ENCODE data around the gene GOLM1.

- TF ChIP-seq CTCF (IDR thresholded peaks at IDR 0.05) (no peak), POLR2A (IDR thresholded peaks at IDR 0.05) (no peak)
These were observed 103.8 kb downstream of the GOLM1 start for GRCh38 chr9:85995599-85995998.
